Stimulated activated CD8-positive, alpha-beta memory T cell treated with anti-CD3 and anti-CD28 coated beads, Interleukin-4, amount 100 ng/mL, for 48 hours (primary cell): ENCODE measurements around the gene ALKBH2.

Experiments
- DNase-seq: peaks from one replicate; pipeline ENCODE4 v3.0.0-alpha.2; 2020

Gene ALKBH2

GRCh38 chr12:109093022-109093918, at the start of gene ALKBH2:
TSS of gene ALKBH2 (minus strand) at chr12:109093472. CDS start at chr12:109092786, 686 bp downstream.
- peak; percentile 96 for DNase-seq

GRCh38 chr12:109140560-109140959, 47.3 kb upstream of the ALKBH2 start:
- no peak for DNase-seq

- DNase-seq = no peak
Measured at GRCh38 chr12:109139791-109140190, 46.5 kb upstream of the ALKBH2 start.

GRCh38 chr12:109139360-109139759, 46.1 kb upstream of the ALKBH2 start:
- DNase-seq = no peak

- DNase-seq = no peak
Measured at GRCh38 chr12:109137055-109137454, 43.8 kb upstream of the ALKBH2 start.

GRCh38 chr12:109134186-109134917, 41.1 kb upstream of the ALKBH2 start:
- no peak for DNase-seq

- DNase-seq = no peak
Measured at GRCh38 chr12:109131154-109132050, 38.1 kb upstream of the ALKBH2 start.

- no peak for DNase-seq
Measured at GRCh38 chr12:109130297-109131153, 37.3 kb upstream of the ALKBH2 start.

- no peak for DNase-seq
Measured at GRCh38 chr12:109127533-109128242, 34.4 kb upstream of the ALKBH2 start.

GRCh38 chr12:109126784-109127183, 33.5 kb upstream of the ALKBH2 start:
- DNase-seq = no peak

GRCh38 chr12:109125791-109126190, 32.5 kb upstream of the ALKBH2 start:
- no peak for DNase-seq

GRCh38 chr12:109124878-109125648, 31.8 kb upstream of the ALKBH2 start:
- no peak for DNase-seq

GRCh38 chr12:109121346-109121880, 28.1 kb upstream of the ALKBH2 start:
- DNase-seq = no peak

- DNase-seq = no peak
Measured at GRCh38 chr12:109120557-109120956, 27.3 kb upstream of the ALKBH2 start.

- DNase-seq = no peak
Measured at GRCh38 chr12:109120095-109120494, 26.8 kb upstream of the ALKBH2 start.

GRCh38 chr12:109116611-109116949, 23.3 kb upstream of the ALKBH2 start:
- DNase-seq = no peak

- DNase-seq = no peak
Measured at GRCh38 chr12:109115758-109116610, 22.7 kb upstream of the ALKBH2 start, which contains the start of gene ACACB. TSS of gene ACACB (plus strand) at chr12:109116587. CDS start at chr12:109139406, 22,819 bp downstream.

GRCh38 chr12:109115404-109115757, 22.1 kb upstream of the ALKBH2 start:
- no peak for DNase-seq

GRCh38 chr12:109114644-109115043, 21.4 kb upstream of the ALKBH2 start:
- no peak for DNase-seq
